Nephron progenitor cell (in vitro differentiated cells): ENCODE data around the gene FANCD2OS.
"Not testable (repeated sequence)": the region's sequence is repeated elsewhere in the genome, so short reads cannot be mapped to it uniquely, and the experiment has no call there.

Source experiments
- DNase-seq: peaks from one replicate; pipeline ENCODE4 v3.0.0; 2021
- H3K27ac Mint-ChIP-seq: 2 replicates; pipeline ENCODE4 v1.8.0; 2021; ENCODE audit warnings: mild to moderate bottlenecking, moderate library complexity, mixed read lengths
- H3K27me3 Mint-ChIP-seq: 2 replicates; pipeline ENCODE4 v1.8.0; 2021; ENCODE audit warnings: mild to moderate bottlenecking, low read depth, mixed read lengths; ENCODE audit not compliant: poor library complexity
- H3K36me3 Mint-ChIP-seq: 2 replicates; pipeline ENCODE4 v1.8.0; 2021; ENCODE audit warnings: low read depth, mixed read lengths
- H3K4me1 Mint-ChIP-seq: 2 replicates; pipeline ENCODE4 v1.8.0; 2021; ENCODE audit warnings: mixed read lengths
- H3K4me3 Mint-ChIP-seq: 2 replicates; pipeline ENCODE4 v1.8.0; 2021; ENCODE audit warnings: mild to moderate bottlenecking, moderate library complexity, mixed read lengths
- H3K9me3 Mint-ChIP-seq: 2 replicates; pipeline ENCODE4 v1.8.0; 2021; ENCODE audit warnings: mild to moderate bottlenecking, moderate library complexity, mixed read lengths
- TF ChIP-seq, protein P1 (sequence below): fragments of 200-600 bp; sonication (generic); IDR thresholded peaks from 2 replicates; pipeline ENCODE4 v1.5.0; 2021; ENCODE audit warnings: antibody characterized with exemption

The FANCD2OS gene

DNA sequence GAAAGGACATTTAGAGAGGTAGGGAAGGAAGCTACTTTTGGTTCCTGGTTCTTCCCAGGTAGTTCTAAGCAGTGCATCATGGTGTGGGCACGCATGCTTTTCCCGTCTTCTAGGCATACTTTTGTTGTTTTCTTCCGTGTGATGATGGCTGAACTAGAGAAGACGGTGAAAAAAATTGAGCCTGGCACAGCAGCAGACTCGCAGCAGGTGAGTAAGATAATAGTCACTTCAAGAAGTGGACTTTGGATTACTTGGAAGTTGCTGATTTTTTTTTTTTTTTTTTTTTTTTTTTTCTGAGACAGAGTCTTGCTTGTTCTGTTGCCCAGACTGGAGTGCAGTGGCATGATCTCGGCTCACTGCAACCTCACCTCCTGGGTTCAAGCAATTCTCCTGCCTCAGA lies 17.9 kb downstream of the FANCD2OS start:
- H3K4me1 Mint-ChIP-seq = no peaks in the 10 kb centered on the region
- peaks cover 41% of the 10 kb centered on the region for H3K36me3 Mint-ChIP-seq
- H3K4me3 Mint-ChIP-seq = no peak overlapping the region
- no peaks in the 10 kb centered on the region for H3K9me3 Mint-ChIP-seq
- no peak for DNase-seq
- no peaks in the 10 kb centered on the region for H3K27me3 Mint-ChIP-seq
- TF ChIP-seq, protein P1, sequence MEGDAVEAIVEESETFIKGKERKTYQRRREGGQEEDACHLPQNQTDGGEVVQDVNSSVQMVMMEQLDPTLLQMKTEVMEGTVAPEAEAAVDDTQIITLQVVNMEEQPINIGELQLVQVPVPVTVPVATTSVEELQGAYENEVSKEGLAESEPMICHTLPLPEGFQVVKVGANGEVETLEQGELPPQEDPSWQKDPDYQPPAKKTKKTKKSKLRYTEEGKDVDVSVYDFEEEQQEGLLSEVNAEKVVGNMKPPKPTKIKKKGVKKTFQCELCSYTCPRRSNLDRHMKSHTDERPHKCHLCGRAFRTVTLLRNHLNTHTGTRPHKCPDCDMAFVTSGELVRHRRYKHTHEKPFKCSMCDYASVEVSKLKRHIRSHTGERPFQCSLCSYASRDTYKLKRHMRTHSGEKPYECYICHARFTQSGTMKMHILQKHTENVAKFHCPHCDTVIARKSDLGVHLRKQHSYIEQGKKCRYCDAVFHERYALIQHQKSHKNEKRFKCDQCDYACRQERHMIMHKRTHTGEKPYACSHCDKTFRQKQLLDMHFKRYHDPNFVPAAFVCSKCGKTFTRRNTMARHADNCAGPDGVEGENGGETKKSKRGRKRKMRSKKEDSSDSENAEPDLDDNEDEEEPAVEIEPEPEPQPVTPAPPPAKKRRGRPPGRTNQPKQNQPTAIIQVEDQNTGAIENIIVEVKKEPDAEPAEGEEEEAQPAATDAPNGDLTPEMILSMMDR = no peak
- H3K27ac Mint-ChIP-seq = no peak overlapping the region

DNA sequence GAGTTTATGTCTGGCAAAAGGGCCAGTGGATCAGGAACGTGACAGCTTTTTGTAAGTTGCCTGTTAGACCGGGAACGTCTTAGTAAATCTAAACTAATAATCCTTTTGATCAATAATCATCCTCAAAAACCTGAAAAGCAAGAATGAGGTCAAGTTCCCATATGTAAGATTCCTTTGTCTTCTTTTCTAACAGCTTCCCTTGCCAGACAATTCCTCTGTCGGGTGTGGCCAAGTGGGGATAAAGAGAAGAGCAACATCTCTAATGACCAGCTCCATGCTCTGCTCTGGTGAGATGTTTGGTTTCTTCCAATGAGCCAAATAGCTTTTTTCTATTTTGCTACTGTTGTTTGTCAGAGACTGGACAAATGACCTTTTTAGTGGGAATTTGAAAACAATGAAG lies 19.8 kb downstream of the FANCD2OS start:
- peaks cover 49% of the 10 kb centered on the region for H3K36me3 Mint-ChIP-seq
- H3K4me1 Mint-ChIP-seq = no peaks in the 10 kb centered on the region
- TF ChIP-seq, protein P1 = no peak
- H3K4me3 Mint-ChIP-seq = no peak overlapping the region
- H3K27me3 Mint-ChIP-seq = no peaks in the 10 kb centered on the region
- no peak for DNase-seq
- no peaks in the 10 kb centered on the region for H3K9me3 Mint-ChIP-seq
- H3K27ac Mint-ChIP-seq = no peak overlapping the region

DNA sequence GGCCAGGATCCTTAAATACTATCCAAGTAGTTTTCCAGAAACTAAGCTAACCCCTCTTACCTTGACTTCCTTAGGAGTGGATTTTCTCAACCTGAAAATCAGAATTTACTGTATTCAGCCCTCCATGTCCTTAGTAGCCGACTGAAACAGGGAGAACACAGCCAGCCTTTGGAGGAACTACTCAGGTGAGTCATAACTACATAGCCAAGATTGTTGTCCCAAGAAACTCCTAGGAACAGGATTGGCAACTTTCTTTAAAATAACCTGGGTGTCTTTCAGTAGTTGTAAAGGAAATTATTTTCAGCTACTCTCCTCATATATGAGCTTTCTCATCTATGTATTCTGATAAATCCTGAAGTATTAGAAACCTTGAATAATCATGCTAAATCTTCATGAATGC lies 22.3 kb downstream of the FANCD2OS start:
- H3K9me3 Mint-ChIP-seq = no peaks in the 10 kb centered on the region
- H3K4me3 Mint-ChIP-seq = no peak overlapping the region
- TF ChIP-seq, protein P1 = no peak
- peaks cover 53% of the 10 kb centered on the region for H3K36me3 Mint-ChIP-seq
- no peaks in the 10 kb centered on the region for H3K27me3 Mint-ChIP-seq
- no peaks in the 10 kb centered on the region for H3K4me1 Mint-ChIP-seq
- peak overlapping the region; percentile 63 for H3K27ac Mint-ChIP-seq
- no peak for DNase-seq

DNA sequence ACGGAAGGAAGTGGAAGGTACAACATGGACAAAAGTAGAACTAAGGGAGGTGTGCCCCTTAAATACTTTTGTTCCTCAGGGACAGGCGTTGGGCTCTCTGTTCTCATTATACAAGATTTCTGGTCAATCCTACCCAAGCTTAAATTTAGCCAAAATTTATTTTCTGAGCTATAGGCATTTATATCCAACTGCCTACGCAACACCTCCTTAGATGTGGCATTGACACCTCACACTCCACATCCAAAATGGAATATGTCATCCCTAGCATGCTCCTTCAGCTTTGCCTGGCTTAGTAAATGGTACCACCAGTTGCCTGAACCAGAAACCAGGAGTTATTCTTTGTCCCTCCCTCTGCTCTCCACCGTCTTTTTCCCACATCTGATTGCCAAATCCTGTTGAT lies 26.2 kb downstream of the FANCD2OS start:
- H3K27ac Mint-ChIP-seq = no peak overlapping the region
- no peaks in the 10 kb centered on the region for H3K4me1 Mint-ChIP-seq
- TF ChIP-seq, protein P1 = no peak

DNA sequence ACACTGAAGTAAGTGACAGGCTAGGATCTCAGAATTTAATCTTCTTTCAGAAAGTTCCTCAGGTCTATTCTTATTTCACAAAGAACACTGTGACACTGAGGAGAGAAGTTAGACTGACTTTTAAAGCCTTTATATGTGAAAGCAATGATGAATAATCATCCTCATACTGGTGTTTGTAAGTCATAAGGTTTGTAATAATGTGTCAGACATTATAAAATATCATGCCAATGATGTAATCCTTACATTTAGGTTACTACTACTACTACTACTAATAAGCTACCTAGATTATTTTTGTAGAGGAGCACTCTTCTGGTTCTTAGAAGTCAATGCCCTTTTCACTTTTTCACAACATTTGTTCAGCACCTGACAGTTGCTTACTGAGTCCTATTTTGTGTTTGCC lies 33.4 kb downstream of the FANCD2OS start:
- DNase-seq = no peak
- no peaks in the 10 kb centered on the region for H3K4me1 Mint-ChIP-seq
- TF ChIP-seq, protein P1 = no peak
- no peaks in the 10 kb centered on the region for H3K27me3 Mint-ChIP-seq
- H3K27ac Mint-ChIP-seq = no peak overlapping the region
- H3K9me3 Mint-ChIP-seq = no peaks in the 10 kb centered on the region
- no peak overlapping the region for H3K4me3 Mint-ChIP-seq
- peaks cover 55% of the 10 kb centered on the region for H3K36me3 Mint-ChIP-seq

More for the DNA sequence above, 26.2 kb downstream of the FANCD2OS start:
- no peaks in the 10 kb centered on the region for H3K9me3 Mint-ChIP-seq
- H3K36me3 Mint-ChIP-seq = peaks cover 46% of the 10 kb centered on the region
- no peak for DNase-seq
- no peaks in the 10 kb centered on the region for H3K27me3 Mint-ChIP-seq
- H3K4me3 Mint-ChIP-seq = no peak overlapping the region

DNA sequence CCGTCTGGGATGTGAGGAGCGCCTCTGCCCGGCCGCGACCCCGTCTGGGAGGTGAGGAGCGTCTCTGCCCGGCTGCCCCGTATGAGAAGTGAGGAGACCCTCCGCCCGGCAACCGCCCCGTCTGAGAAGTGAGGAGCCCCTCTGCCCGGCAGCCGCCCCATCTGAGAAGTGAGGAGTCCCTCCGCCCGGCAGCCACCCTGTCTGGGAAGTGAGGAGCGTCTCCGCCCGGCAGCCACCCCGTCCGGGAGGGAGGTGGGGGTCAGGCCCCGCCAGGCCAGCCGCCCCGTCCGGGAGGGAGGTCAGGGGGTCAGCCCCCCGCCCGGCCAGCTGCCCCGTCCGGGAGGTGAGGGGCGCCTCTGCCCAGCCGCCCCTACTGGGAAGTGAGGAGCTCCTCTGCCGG lies 38.0 kb downstream of the FANCD2OS start:
- peaks cover 70% of the 10 kb centered on the region for H3K36me3 Mint-ChIP-seq
- H3K27me3 Mint-ChIP-seq, DNase-seq, H3K27ac Mint-ChIP-seq, H3K4me1 Mint-ChIP-seq, H3K4me3 Mint-ChIP-seq: not testable (repeated sequence)
- H3K9me3 Mint-ChIP-seq = peaks cover 24% of the 10 kb centered on the region
